GM18502 (cell line): ENCODE data around the gene PACSIN2.
A peak's percentile ranks its signal among the peaks of the same experiment; 100 is the strongest.
"Not testable (repeated sequence)": the region's sequence is repeated elsewhere in the genome, so short reads cannot be mapped to it uniquely, and the experiment has no call there.

Source experiments
- ATAC-seq: cut with Tn5 transposase; IDR thresholded peaks from one replicate; pipeline ENCODE4 v1.9.1; 2021; ENCODE audit warnings: mild to moderate bottlenecking; ENCODE audit not compliant: unreplicated experiment, poor library complexity

The PACSIN2 gene

GRCh38 chr22:42932857-42933484, 82.0 kb downstream of the PACSIN2 start:
- no peak for ATAC-seq

DNA sequence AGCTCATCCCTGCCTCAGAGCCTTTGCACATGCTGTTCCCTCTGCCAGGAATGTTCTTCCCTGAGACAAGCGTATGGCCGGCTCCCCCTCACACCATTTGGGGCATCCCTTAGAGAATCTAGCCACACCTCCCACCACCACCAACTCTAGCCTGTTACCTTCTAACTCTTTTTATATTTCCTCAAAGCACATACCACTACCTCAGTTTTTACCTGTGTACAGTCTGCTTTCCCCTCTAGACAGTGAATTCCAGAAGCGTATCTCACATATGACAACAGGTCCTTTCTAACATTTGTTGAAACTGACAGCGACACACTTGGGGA, 82.8 kb downstream of the PACSIN2 start:
- peak; percentile 6 for ATAC-seq

DNA sequence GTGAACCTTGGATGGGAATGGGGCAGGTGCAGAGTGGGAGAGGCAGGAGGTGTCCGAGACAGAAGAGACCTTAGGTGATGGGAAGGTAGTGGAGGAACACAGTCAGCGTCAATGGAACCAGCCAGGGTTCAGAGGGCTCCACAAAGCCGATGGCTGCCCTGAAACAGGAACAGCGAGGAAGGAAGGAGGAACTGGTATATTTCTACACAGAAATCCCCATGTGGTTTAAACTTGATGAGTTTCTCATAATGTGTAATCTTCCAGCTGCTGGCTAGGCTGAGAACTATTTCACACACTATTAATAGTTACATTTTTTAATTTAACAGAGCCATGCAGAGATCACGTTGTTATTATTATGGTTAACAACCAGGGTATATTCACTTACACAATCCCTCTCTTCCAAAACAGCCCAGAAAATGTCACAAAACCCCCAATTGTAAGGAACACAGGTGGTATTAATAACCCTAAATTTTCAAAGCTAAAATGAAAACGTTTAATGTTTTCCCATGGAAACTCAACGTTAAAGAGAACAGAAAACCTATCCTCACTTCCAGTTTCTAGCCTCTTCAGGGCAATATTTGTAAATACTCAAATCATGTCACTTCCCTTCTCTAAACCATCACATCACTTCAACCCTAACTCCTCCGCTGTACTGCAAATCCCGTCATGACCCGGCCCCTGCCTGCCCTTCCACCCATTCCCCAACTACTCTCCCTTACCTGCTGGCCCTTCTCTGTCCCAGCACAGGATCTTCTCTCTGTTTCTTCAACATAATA, 83.3 kb downstream of the PACSIN2 start:
- ATAC-seq = peak; percentile 53

DNA sequence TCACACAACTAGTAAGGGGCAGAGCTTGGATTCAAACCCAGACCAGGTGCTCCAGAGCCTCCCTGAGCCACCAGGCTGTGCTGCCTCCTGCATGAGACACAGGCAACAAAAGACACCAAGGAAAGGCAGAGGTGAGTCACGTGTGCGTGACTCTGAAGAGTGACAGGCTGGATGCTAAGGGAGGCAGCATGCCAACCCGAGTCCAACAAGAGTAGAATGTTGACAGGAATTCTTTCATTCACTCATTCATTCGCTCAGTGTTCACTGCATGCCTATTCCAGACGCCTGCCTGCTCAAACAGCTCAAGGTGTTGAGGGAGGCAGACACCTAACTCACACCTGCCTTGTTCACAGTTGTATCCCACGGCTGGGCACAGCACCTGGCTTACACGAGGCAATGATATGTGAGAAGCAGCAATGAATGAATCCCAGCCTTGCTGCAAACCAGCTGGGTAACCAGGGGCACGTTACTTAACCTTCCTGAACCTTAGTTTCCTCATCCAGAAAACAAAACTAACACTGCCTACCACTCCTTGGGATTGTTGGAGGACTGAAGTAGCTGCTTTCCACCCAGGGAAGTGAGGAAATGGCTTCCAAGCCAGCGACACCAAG, 84.0 kb downstream of the PACSIN2 start:
- peak; percentile 17 for ATAC-seq

GRCh38 chr22:42929838-42930155, 85.2 kb downstream of the PACSIN2 start:
- ATAC-seq = no peak

DNA sequence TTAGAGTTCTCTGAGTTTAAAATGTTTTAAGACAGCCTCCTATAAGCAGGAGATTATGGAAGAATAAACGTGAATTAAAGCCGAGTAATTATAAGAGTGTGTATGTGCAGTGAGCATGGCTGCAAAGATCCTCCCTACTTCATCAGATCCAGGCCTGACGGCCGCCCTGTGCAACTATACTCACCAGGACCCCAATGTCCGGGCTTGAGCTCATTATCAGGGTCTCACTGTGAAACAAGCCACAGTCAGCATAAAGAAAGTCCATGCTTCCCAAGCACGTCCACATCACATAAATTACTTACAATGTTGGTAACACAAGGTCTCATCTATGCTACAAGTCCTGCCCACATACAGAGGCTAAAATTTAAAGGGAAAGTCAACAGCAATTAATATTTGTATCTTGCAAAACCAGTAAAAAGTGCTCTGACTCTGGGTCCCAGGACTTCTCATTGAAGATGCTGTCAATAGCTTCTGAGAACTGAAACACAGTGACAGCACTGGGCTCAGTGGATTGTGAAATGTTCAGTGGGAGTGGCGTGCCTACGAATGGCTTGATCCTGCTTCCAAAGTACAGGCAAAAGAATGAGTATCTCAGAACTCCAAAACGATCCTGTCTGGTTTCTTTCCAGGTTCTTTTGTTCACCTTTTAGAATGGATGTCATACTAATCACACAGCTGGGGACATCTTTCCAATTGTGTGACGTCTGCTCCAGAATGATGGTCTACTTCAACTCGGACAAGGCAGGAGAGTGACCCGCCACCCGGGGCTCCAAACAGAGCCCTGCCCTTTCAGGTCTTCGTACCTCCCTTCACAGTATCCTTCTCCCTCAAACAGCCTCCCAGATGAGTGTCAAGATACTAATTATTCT, 85.7 kb downstream of the PACSIN2 start:
- ATAC-seq = no peak

- ATAC-seq = no peak
These were observed 87.0 kb downstream of the PACSIN2 start for GRCh38 chr22:42927966-42928365.

DNA sequence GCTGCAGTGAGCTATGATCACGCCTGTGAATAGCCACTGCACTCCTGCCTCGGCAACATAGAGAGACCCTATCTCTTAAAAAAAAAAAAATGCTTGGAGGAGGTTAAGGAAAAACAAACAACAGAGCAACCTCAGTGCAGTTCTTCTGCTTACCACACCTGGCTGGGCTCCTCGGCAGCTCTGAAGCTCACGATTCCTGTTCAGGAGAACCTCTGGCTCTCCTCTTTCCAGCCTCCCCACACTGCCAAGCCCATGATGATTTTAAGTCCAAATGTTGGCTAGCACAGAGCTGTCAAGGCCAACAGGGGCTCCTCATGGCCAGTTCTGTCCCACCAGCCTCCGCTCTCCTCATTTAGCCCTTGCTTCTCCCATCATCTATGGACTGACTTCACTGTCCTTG, 88.2 kb downstream of the PACSIN2 start:
- ATAC-seq = no peak

GRCh38 chr22:42926104-42926503, 88.8 kb downstream of the PACSIN2 start:
- ATAC-seq = no peak

- ATAC-seq = no peak
These were observed 89.4 kb downstream of the PACSIN2 start for GRCh38 chr22:42925598-42925997.

DNA sequence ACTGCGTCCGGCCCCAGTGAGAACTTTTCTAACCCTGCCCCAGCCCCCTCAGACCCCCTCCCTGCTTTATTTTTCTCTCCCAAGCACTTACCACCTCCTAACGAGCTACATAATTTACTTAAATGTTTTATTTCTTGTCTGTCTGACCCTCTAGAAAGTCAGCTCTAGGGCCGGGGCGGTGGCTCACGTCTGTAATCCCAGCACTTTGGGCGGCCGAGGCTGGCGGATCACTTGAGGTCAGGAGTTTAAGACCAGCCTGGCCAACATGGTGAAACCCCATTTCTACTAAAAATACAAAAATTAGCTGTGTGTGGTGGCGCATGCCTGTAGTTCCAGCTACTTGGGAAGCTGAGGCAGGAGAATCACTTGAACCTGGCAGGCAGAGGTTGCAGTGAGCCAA, 89.9 kb downstream of the PACSIN2 start:
- ATAC-seq = not testable (repeated sequence)

- ATAC-seq = no peak
These were observed 90.5 kb downstream of the PACSIN2 start for GRCh38 chr22:42924436-42924835.

DNA sequence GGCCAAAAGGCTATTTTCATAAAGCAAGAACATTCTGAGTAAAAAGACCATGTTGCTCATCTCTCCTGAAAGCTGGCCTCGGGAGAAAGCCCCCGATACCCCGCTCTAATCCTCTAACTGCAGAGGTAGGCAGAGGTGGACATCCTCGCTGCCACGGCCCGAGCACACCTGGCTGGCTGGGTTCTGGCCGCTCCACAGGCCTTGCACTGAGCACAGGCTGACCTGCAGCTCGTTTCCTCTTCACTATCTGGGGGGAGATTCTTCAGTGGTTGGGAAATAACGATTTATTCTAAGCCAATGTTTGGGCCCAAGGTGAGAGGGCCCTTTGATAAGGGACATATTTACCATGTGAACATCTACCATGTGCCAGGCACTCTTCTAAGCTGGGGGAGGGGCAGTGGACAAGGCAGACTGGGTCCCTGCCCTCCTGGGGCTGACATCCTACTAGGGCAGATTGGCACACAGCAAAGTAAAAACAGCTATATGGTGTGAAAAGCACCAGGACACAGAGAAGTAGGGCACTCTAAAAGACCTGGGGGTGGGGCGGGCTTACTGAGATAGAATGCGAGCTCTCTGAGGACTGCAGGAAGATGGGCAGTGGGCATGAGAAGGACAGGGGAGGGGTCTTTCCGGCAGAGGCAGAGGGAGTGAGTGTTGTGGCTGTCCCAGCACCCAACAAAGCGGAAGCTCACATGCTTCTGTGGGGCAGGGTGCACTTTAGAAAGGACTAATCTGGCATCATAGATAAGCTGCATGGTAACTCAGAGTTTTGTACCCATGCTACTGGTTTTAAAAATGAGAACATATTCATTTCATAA, 92.4 kb downstream of the PACSIN2 start:
- ATAC-seq = no peak

- ATAC-seq = no peak
These were observed 94.7 kb downstream of the PACSIN2 start for GRCh38 chr22:42920101-42920820.

GRCh38 chr22:42919199-42919598, 95.8 kb downstream of the PACSIN2 start:
- ATAC-seq = no peak

GRCh38 chr22:42918500-42918899, 96.4 kb downstream of the PACSIN2 start:
- no peak for ATAC-seq

- not testable (repeated sequence) for ATAC-seq
These were observed 97.6 kb downstream of the PACSIN2 start for GRCh38 chr22:42917358-42917757.

GRCh38 chr22:42915980-42916765, 98.8 kb downstream of the PACSIN2 start:
- ATAC-seq = no peak
